Endothelial cell of umbilical vein (primary cell): Measurements from ENCODE around the gene CD27.

Experiments
- MAX ChIP-seq: IDR thresholded peaks from 2 replicates; pipeline ENCODE4 v1.6.1; 2011; ENCODE audit not compliant: insufficient read depth, insufficient read length
- POLR2A ChIP-seq: IDR thresholded peaks from 2 replicates; pipeline ENCODE4 v1.6.1; 2012; ENCODE audit warnings: low read depth, mild to moderate bottlenecking, control low read depth, low read length

- no peak for TF ChIP-seq POLR2A
- no peak for TF ChIP-seq MAX
These were observed 28.2 kb upstream of the CD27 start for GRCh38 chr12:6416596-6416995.
